ENCODE measurements around the gene ZNF200. TPM values are rescaled to one million over a fixed set of nuclear protein-coding genes. Genes with fewer than 3 reads are reported as not detected.
"Not testable (repeated sequence)": the region's sequence is repeated elsewhere in the genome, so short reads cannot be mapped to it uniquely, and the experiment has no call there.

The ZNF200 gene
- total RNA-seq, 1 experiment from 2014 or later: 13.0 TPM

DNA sequence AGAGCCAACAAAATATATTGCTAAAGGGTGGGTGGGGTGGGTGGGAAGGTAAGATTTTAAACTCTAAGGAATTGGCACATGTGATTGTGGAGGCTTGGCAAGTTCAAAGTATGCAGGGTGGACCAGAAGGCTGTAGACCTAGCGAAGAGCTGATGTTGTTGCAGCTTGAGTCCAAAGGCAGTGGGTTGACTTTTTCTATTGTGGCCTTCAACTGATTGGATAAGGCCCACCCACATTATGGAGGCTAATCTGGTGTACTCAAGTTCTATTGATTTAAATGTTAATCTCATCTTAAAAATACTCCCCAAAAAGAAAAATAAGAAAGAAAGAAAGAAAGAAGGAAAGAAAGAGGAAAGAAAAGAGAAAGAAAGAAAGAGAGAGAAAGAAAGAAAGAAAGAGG, 22.4 kb downstream of the ZNF200 start:
- intact Hi-C loops (cut with micrococcal nuclease; ENCODE audit: unreplicated experiment): no loop called here

GRCh38 chr16:3212006-3212405, 23.0 kb downstream of the ZNF200 start:
- intact Hi-C loops (cut with micrococcal nuclease; ENCODE audit: unreplicated experiment): no loop called here
- no peaks in the 10 kb centered on the region for H3K9me3 ChIP-seq (ENCODE audit: low read depth, low read length, poor library complexity, severe bottlenecking)
- CTCF ChIA-PET: no interaction called here

More for the DNA sequence above, 22.4 kb downstream of the ZNF200 start:
- no TSS peak for BruUV-seq (replicated peaks)
- no peak for DNase-seq (ENCODE audit: low spot score)
- Histone ChIP-seq H3K4me1 (ENCODE audit: insufficient read depth, low read length, poor library complexity, severe bottlenecking) (no peaks in the 10 kb centered on the region), H3K9me3 (ENCODE audit: low read depth, low read length, poor library complexity, severe bottlenecking) (no peaks in the 10 kb centered on the region), H3K4me3 (ENCODE audit: low read depth, low read length, poor library complexity, severe bottlenecking) (no peak overlapping the region), H3K27ac (ENCODE audit: low read depth, low read length, poor library complexity, severe bottlenecking) (no peak overlapping the region), H3K27me3 (replicated peaks; ENCODE audit: insufficient read depth, low read depth, low read length, poor library complexity) (peaks cover 29% of the 10 kb centered on the region), H3K36me3 (ENCODE audit: insufficient read depth, low read length, poor library complexity, severe bottlenecking) (no peaks in the 10 kb centered on the region)
- ChIA-PET POLR2A (ENCODE audit: low non-redundant PET) (no interaction called here), CTCF (no interaction called here)
- TF ChIP-seq CTCF (conservative IDR thresholded peaks at IDR 0.05; ENCODE audit: low read depth, low read length): no peak
- TF ChIP-seq EZH2 (IDR thresholded peaks at IDR 0.05; ENCODE audit: borderline replicate concordance, low read depth, low read length, poor library complexity, severe bottlenecking): no peak

DNA sequence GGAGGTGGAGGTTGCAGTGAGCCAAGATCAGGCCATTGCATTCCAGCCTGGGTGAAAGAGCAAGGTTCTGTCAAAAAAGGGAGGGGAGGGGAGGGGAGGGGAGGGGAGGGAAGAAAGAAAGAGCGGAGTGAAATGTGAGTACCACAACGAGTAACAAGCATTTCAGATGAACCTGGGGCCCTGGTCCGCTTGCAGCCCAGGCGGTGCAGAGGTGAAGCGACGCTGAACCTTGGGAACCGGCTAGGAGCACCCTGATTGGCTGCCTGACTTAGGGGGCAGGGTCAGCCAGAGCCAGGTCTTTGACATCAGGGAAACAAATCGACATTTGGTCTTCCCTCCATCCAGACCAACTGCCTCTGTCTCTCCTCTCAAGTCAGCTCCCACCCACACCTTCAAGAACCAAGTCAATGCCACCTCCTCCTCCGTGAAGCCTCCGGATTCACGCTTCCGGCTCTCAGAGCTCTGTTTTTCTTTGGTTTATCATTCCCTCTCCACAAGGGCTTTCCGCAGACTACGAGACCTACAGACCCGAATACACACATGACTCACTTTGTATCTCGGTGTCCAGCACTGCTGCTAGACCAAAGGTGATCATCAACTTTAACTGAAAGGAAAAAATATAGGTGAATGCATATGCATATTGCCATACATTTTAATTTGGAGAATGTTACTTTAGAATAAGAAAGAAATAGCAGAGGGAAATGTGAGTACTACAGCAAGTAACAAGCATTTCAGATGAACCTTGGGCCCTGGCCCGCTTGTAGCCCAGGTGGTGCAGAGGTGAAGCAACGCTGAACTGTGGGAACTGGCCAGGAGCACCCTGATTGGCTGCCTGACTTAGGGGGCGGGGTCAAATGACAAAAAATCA, 27.6 kb downstream of the ZNF200 start:
- BruUV-seq (replicated peaks): no TSS peak
- H3K27me3 ChIP-seq (replicated peaks; ENCODE audit: insufficient read depth, low read depth, low read length, poor library complexity): peaks cover 3% of the 10 kb centered on the region
- no peak overlapping the region for H3K27ac ChIP-seq (ENCODE audit: low read depth, low read length, poor library complexity, severe bottlenecking)
- intact Hi-C loops (cut with micrococcal nuclease; ENCODE audit: unreplicated experiment): no loop called here
- H3K9me3 ChIP-seq (ENCODE audit: low read depth, low read length, poor library complexity, severe bottlenecking): peaks cover 12% of the 10 kb centered on the region
- no peak for TF ChIP-seq EZH2 (IDR thresholded peaks at IDR 0.05; ENCODE audit: borderline replicate concordance, low read depth, low read length, poor library complexity, severe bottlenecking)
- no peak for TF ChIP-seq CTCF (conservative IDR thresholded peaks at IDR 0.05; ENCODE audit: low read depth, low read length)
- ChIA-PET CTCF (no interaction called here), POLR2A (ENCODE audit: low non-redundant PET) (no interaction called here)
- no peak for DNase-seq (ENCODE audit: low spot score)
- H3K4me3 ChIP-seq (ENCODE audit: low read depth, low read length, poor library complexity, severe bottlenecking): no peak overlapping the region
- H3K36me3 ChIP-seq (ENCODE audit: insufficient read depth, low read length, poor library complexity, severe bottlenecking): no peaks in the 10 kb centered on the region
- H3K4me1 ChIP-seq (ENCODE audit: insufficient read depth, low read length, poor library complexity, severe bottlenecking): no peaks in the 10 kb centered on the region

More at GRCh38 chr16:3212006-3212405, 23.0 kb downstream of the ZNF200 start:
- H3K27ac ChIP-seq (ENCODE audit: low read depth, low read length, poor library complexity, severe bottlenecking): no peak overlapping the region
- no peaks in the 10 kb centered on the region for H3K4me1 ChIP-seq (ENCODE audit: insufficient read depth, low read length, poor library complexity, severe bottlenecking)
- POLR2A ChIA-PET (ENCODE audit: low non-redundant PET): no interaction called here
- H3K4me3 ChIP-seq (ENCODE audit: low read depth, low read length, poor library complexity, severe bottlenecking): no peak overlapping the region
- no TSS peak for BruUV-seq (replicated peaks)
- H3K27me3 ChIP-seq (replicated peaks; ENCODE audit: insufficient read depth, low read depth, low read length, poor library complexity): peaks cover 25% of the 10 kb centered on the region
- no peaks in the 10 kb centered on the region for H3K36me3 ChIP-seq (ENCODE audit: insufficient read depth, low read length, poor library complexity, severe bottlenecking)
- TF ChIP-seq CTCF (conservative IDR thresholded peaks at IDR 0.05; ENCODE audit: low read depth, low read length): no peak
- no peak for TF ChIP-seq EZH2 (IDR thresholded peaks at IDR 0.05; ENCODE audit: borderline replicate concordance, low read depth, low read length, poor library complexity, severe bottlenecking)
- no peak for DNase-seq (ENCODE audit: low spot score)

- peaks cover 12% of the 10 kb centered on the region for H3K9me3 ChIP-seq (ENCODE audit: low read depth, low read length, poor library complexity, severe bottlenecking)
- H3K27me3 ChIP-seq (replicated peaks; ENCODE audit: insufficient read depth, low read depth, low read length, poor library complexity); DNase-seq (ENCODE audit: low spot score); POLR2A ChIA-PET (ENCODE audit: low non-redundant PET); BruUV-seq (replicated peaks); H3K4me1 ChIP-seq (ENCODE audit: insufficient read depth, low read length, poor library complexity, severe bottlenecking); H3K36me3 ChIP-seq (ENCODE audit: insufficient read depth, low read length, poor library complexity, severe bottlenecking); H3K4me3 ChIP-seq (ENCODE audit: low read depth, low read length, poor library complexity, severe bottlenecking); H3K27ac ChIP-seq (ENCODE audit: low read depth, low read length, poor library complexity, severe bottlenecking); intact Hi-C loops (cut with micrococcal nuclease; ENCODE audit: unreplicated experiment): not testable (repeated sequence)
- CTCF ChIA-PET: interaction anchor here (0.7 kb wide), 1 partner anchor 184 kb away, joined by 3 read pairs; no protein-coding TSS in a partner anchor
These were observed 29.0 kb downstream of the ZNF200 start for GRCh38 chr16:3205939-3206338.

All from A673 (cell line).